ENCODE data around the gene INO80E. TPM values are rescaled to one million over a fixed set of nuclear protein-coding genes. Genes with fewer than 3 reads are reported as not detected.

INO80E gene
- total RNA-seq, 3 donors from 2014 or later (not counting 1 experiment from before 2014, with no cell fraction given) = 75.0 to 107 (median 99.5) TPM

- Histone ChIP-seq H3K9me3 (ENCODE audit: control insufficient read depth, insufficient read depth, low read length) (no peaks in the 10 kb centered on the region), H3K4me3 (ENCODE audit: low read length) (no peak overlapping the region), H3K27ac (ENCODE audit: low read length) (no peak overlapping the region), H3K27me3 (ENCODE audit: control insufficient read depth, insufficient read depth, low read length) (no peaks in the 10 kb centered on the region), H3K36me3 (ENCODE audit: control insufficient read depth, insufficient read depth, low read length) (peaks cover 29% of the 10 kb centered on the region), H3K4me1 (ENCODE audit: control insufficient read depth, insufficient read depth, low read length) (peaks cover 20% of the 10 kb centered on the region)
- Mint-ChIP-seq H3K27ac (no peak overlapping the region), H3K4me1 (peaks cover 13 to 41% of the 10 kb centered on the region in 2 donors), H3K36me3 (no peaks in the 10 kb centered on the region), H3K4me3 (peak overlapping the region; percentile 68), H3K27me3 (ENCODE audit: low read depth in 2 of 2) (no peaks in the 10 kb centered on the region), H3K9me3 (no peaks in the 10 kb centered on the region)
- no peak for TF ChIP-seq CTCF (IDR thresholded peaks at IDR 0.05)
- DNase-seq = no peak
- no peak for ATAC-seq
- intact Hi-C loops (cut with micrococcal nuclease) = no loop called here
- WGBS (ENCODE audit: insufficient coverage) = 87% methylated on average over 7 of the region's 7 CpGs
These were observed 3.6 kb upstream of the INO80E start for GRCh38 chr16:29992344-29992967.

- no peaks in the 10 kb centered on the region for H3K9me3 ChIP-seq (ENCODE audit: control insufficient read depth, insufficient read depth, low read length)
- no peak overlapping the region for H3K4me3 ChIP-seq (ENCODE audit: low read length)
- H3K36me3 ChIP-seq (ENCODE audit: control insufficient read depth, insufficient read depth, low read length) = peaks cover 22% of the 10 kb centered on the region
- no peak for TF ChIP-seq CTCF (IDR thresholded peaks at IDR 0.05)
- ATAC-seq (no peak), DNase-seq (no peak)
- H3K4me1 Mint-ChIP-seq = peaks cover 13 to 35% of the 10 kb centered on the region in 2 donors
- H3K27ac ChIP-seq (ENCODE audit: low read length) = no peak overlapping the region
- peak overlapping the region in 1 of 2 donors; percentile 97 for H3K27ac Mint-ChIP-seq
- no peaks in the 10 kb centered on the region for H3K27me3 Mint-ChIP-seq (ENCODE audit: low read depth in 2 of 2)
- no peak overlapping the region for H3K4me3 Mint-ChIP-seq
- H3K9me3 Mint-ChIP-seq = no peaks in the 10 kb centered on the region
- 95% methylated on average over 25 of the region's 25 CpGs for WGBS (ENCODE audit: insufficient coverage)
- intact Hi-C loops (cut with micrococcal nuclease) = no loop called here
- no peaks in the 10 kb centered on the region for H3K36me3 Mint-ChIP-seq
- peaks cover 20% of the 10 kb centered on the region for H3K4me1 ChIP-seq (ENCODE audit: control insufficient read depth, insufficient read depth, low read length)
- no peaks in the 10 kb centered on the region for H3K27me3 ChIP-seq (ENCODE audit: control insufficient read depth, insufficient read depth, low read length)
These were observed 2.7 kb upstream of the INO80E start for GRCh38 chr16:29993191-29993902.

GRCh38 chr16:29993903-29994599 is 2.0 kb upstream of the INO80E start:
- 95% methylated on average over 9 of the region's 9 CpGs for WGBS (ENCODE audit: insufficient coverage)
- Mint-ChIP-seq H3K9me3 (no peaks in the 10 kb centered on the region), H3K27me3 (ENCODE audit: low read depth in 2 of 2) (no peaks in the 10 kb centered on the region), H3K4me3 (peak overlapping the region; percentile 33), H3K27ac (peak overlapping the region in 1 of 2 donors; percentile 97), H3K4me1 (peaks cover 13 to 34% of the 10 kb centered on the region in 2 donors), H3K36me3 (no peaks in the 10 kb centered on the region)
- H3K9me3 ChIP-seq (ENCODE audit: control insufficient read depth, insufficient read depth, low read length) = no peaks in the 10 kb centered on the region
- no peak for TF ChIP-seq CTCF (IDR thresholded peaks at IDR 0.05)
- peaks cover 17% of the 10 kb centered on the region for H3K36me3 ChIP-seq (ENCODE audit: control insufficient read depth, insufficient read depth, low read length)
- DNase-seq = no peak
- ATAC-seq = no peak
- intact Hi-C loops (cut with micrococcal nuclease) = no loop called here
- no peak overlapping the region for H3K4me3 ChIP-seq (ENCODE audit: low read length)
- H3K27me3 ChIP-seq (ENCODE audit: control insufficient read depth, insufficient read depth, low read length) = no peaks in the 10 kb centered on the region
- H3K4me1 ChIP-seq (ENCODE audit: control insufficient read depth, insufficient read depth, low read length) = peaks cover 20% of the 10 kb centered on the region
- H3K27ac ChIP-seq (ENCODE audit: low read length) = no peak overlapping the region
